AG04450 (cell line): ENCODE results near the gene JSRP1. TPM values are rescaled to one million over a fixed set of nuclear protein-coding genes. Genes with fewer than 3 reads are reported as not detected.
A peak's percentile ranks its signal among the peaks of the same experiment; 100 is the strongest.

Experiments used
- CTCF ChIA-PET: fragments of 300-600, 350-600 bp; formaldehyde crosslinking; extraction: SDS; loops from one replicate; lab custom pipeline; 2022; ENCODE audit warnings: antibody characterized with exemption, inconsistent platforms; lab: Charles Lee
- POLR2A ChIA-PET: fragments of 350-600 bp; formaldehyde crosslinking; extraction: SDS; loops from one replicate; lab custom pipeline; 2021; ENCODE audit warnings: antibody characterized with exemption, inconsistent platforms; lab: Yijun Ruan, JAX
- DNase-seq: peaks from one replicate; pipeline ENCODE4 v3.0.0-alpha.2; 2011; ENCODE audit warnings: low read depth, low spot score
- H3K27ac ChIP-seq: one replicate; pipeline ENCODE4 v1.5.1; 2012; ENCODE audit warnings: low read depth, low read length, control low read depth
- H3K27me3 ChIP-seq: one replicate; pipeline ENCODE4 v1.6.0; 2012; ENCODE audit warnings: low read length; ENCODE audit not compliant: control insufficient read depth, insufficient read depth
- H3K4me3 ChIP-seq: 2 replicates; pipeline ENCODE4 v1.5.1; 2011; ENCODE audit warnings: mild to moderate bottlenecking, low read depth, low read length, control low read depth
- H3K9me3 ChIP-seq: 2 replicates; pipeline ENCODE4 v1.5.1; 2012; ENCODE audit warnings: low read length; ENCODE audit not compliant: control insufficient read depth, insufficient read depth
- CTCF ChIP-seq: IDR thresholded peaks from 2 replicates; pipeline ENCODE4 v1.5.1; 2011; ENCODE audit warnings: low read depth, low read length, control low read depth, inconsistent platforms
- polyA minus RNA-seq: library from RNA; depleted of rRNA, polyadenylated mRNA; stranded (reverse); fragments of >200 nt; gene quantifications from 2 replicates; pipeline ENCODE4 v1.2.3, GENCODE V29; 2011; rRNA and poly(A)+ RNA removed
- polyA plus RNA-seq: library from polyadenylated mRNA; depleted of rRNA; stranded (reverse); fragments of >200 nt; gene quantifications from 2 replicates; pipeline ENCODE4 v1.2.3, GENCODE V29; 2011; rRNA removed

JSRP1 gene
- polyA plus RNA-seq (not detected in 2 replicates), polyA minus RNA-seq (not detected in 2 replicates)

GRCh38 chr19:2255982-2256685, at the start of gene JSRP1:
Gene JSRP1, minus strand, starts transcription at chr19:2256417. Its CDS starts 1,103 bp downstream, at chr19:2255314.
- H3K27ac ChIP-seq: no peak within 1 kb of the TSS
- no peak within 1 kb of the TSS for H3K4me3 ChIP-seq
- CTCF ChIA-PET: no interaction called here
- peaks cover 26% of the 10 kb centered on the region for H3K27me3 ChIP-seq
- POLR2A ChIA-PET: no interaction called here
- no peak for DNase-seq
- H3K9me3 ChIP-seq: no peaks in the 10 kb centered on the region; the same call in 1 of the 2 replicates
- TF ChIP-seq CTCF: no peak

GRCh38 chr19:2305452-2306280, 49.4 kb upstream of the JSRP1 start:
- Histone ChIP-seq H3K9me3 (no peaks in the 10 kb centered on the region; the same call in 1 of the 2 replicates), H3K4me3 (no peak overlapping the region), H3K27me3 (peaks cover 41% of the 10 kb centered on the region), H3K27ac (no peak overlapping the region)
- ChIA-PET CTCF (interaction anchor here (1.0 kb wide), 1 partner anchor 70 kb away, joined by 3 read pairs; the partner anchor contains the start of gene PLEKHJ1), POLR2A (no interaction called here)
- TF ChIP-seq CTCF: no peak
- DNase-seq: no peak

GRCh38 chr19:2303211-2303798, 47.1 kb upstream of the JSRP1 start:
- Histone ChIP-seq H3K4me3 (no peak overlapping the region), H3K27ac (no peak overlapping the region), H3K9me3 (no peaks in the 10 kb centered on the region; the same call in 1 of the 2 replicates), H3K27me3 (peaks cover 32% of the 10 kb centered on the region)
- TF ChIP-seq CTCF: no peak
- no peak for DNase-seq
- ChIA-PET CTCF (no interaction called here), POLR2A (interaction anchor here (1.1 kb wide), 1 partner anchor 18 kb away, joined by 3 read pairs; no protein-coding TSS in a partner anchor)

GRCh38 chr19:2302319-2303210, 46.3 kb upstream of the JSRP1 start:
- POLR2A ChIA-PET: interaction anchor here (1.1 kb wide), 2 partner anchors 18 to 33 kb away, joined by 3 read pairs; no protein-coding TSS in a partner anchor
- Histone ChIP-seq H3K27me3 (peaks cover 27% of the 10 kb centered on the region), H3K27ac (no peak overlapping the region), H3K4me3 (0 out of 2 replicates have a peak overlapping the region, but pooled peaks have one; percentile 17), H3K9me3 (no peaks in the 10 kb centered on the region; the same call in 1 of the 2 replicates)
- no peak for DNase-seq
- CTCF ChIA-PET: interaction anchor here (1.3 kb wide), 1 partner anchor 14 kb away, joined by 4 read pairs; no protein-coding TSS in a partner anchor
- TF ChIP-seq CTCF: no peak
